ENCODE results near the gene GMDS.

The GMDS gene

GRCh38 chr6:1581120-1581991, 664.0 kb downstream of the GMDS start:
- DNase-seq (ENCODE audit: low read depth in 1 of 2, low spot score in 1 of 2), result no peak

GRCh38 chr6:1580585-1580984, 664.8 kb downstream of the GMDS start:
- no peak for DNase-seq (ENCODE audit: low read depth in 1 of 2, low spot score in 1 of 2)

- no peak for DNase-seq (ENCODE audit: low read depth in 1 of 2, low spot score in 1 of 2)
Observed at GRCh38 chr6:1580109-1580508, 665.3 kb downstream of the GMDS start.

GRCh38 chr6:1579096-1579495, 666.3 kb downstream of the GMDS start:
- no peak for DNase-seq (ENCODE audit: low read depth in 1 of 2, low spot score in 1 of 2)

GRCh38 chr6:1577896-1578745, 667.3 kb downstream of the GMDS start:
- DNase-seq (ENCODE audit: low read depth in 1 of 2, low spot score in 1 of 2), result no peak

GRCh38 chr6:1577146-1577680, 668.2 kb downstream of the GMDS start:
- no peak for DNase-seq (ENCODE audit: low read depth in 1 of 2, low spot score in 1 of 2)

GRCh38 chr6:1576711-1577110, 668.7 kb downstream of the GMDS start:
- DNase-seq (ENCODE audit: low read depth in 1 of 2, low spot score in 1 of 2), result no peak

- DNase-seq (ENCODE audit: low read depth in 1 of 2, low spot score in 1 of 2), result no peak
Observed at GRCh38 chr6:1576166-1576565, 669.2 kb downstream of the GMDS start.

- no peak for DNase-seq (ENCODE audit: low read depth in 1 of 2, low spot score in 1 of 2)
Observed at GRCh38 chr6:1575210-1576041, 670.0 kb downstream of the GMDS start.

- no peak for DNase-seq (ENCODE audit: low read depth in 1 of 2, low spot score in 1 of 2)
Observed at GRCh38 chr6:1574890-1575209, 670.6 kb downstream of the GMDS start.

- DNase-seq (ENCODE audit: low read depth in 1 of 2, low spot score in 1 of 2), result no peak
Observed at GRCh38 chr6:1574083-1574761, 671.2 kb downstream of the GMDS start.
